WTC11 (cell line): ENCODE data around the gene STARD8.

Experiments used
- CREM ChIP-seq: sonication (generic); formaldehyde crosslinking; IDR thresholded peaks from 2 replicates; pipeline ENCODE4 v1.8.1; 2022; ENCODE audit warnings: mild to moderate bottlenecking, missing genetic modification reagents, moderate library complexity
- HMGXB4 ChIP-seq: sonication (generic); formaldehyde crosslinking; IDR thresholded peaks from 2 replicates; pipeline ENCODE4 v1.8.1; 2023; ENCODE audit warnings: mild to moderate bottlenecking, moderate library complexity, missing genetic modification reagents
- NR3C1 ChIP-seq: sonication (generic); formaldehyde crosslinking; conservative IDR thresholded peaks from 2 replicates; pipeline ENCODE4 v1.8.1; 2023; ENCODE audit warnings: low read depth, mild to moderate bottlenecking, missing genetic modification reagents

- TF ChIP-seq HMGXB4 (no peak), NR3C1 (CRISPR knock-in tag) (no peak), CREM (CRISPR knock-in tag) (no peak)
Measured at GRCh38 chrX:68724531-68725020, 77.1 kb downstream of the STARD8 start.
